HCT116 (cell line): Measurements from ENCODE around the gene TEX19.

Experiments used
- CEBPB ChIP-seq: IDR thresholded peaks from 2 replicates; pipeline ENCODE4 v1.6.1; 2012; ENCODE audit warnings: low read depth
- CTCF ChIP-seq, 3 experiments: fragments of 200-600 bp in 1 of 3; sonication (generic) in 1 of 3; IDR thresholded peaks in 2 of 3; conservative IDR thresholded peaks in 1 of 3; 2 replicates each; pipeline ENCODE4 v1.5.1; 2012 to 2017; ENCODE audit warnings: low read depth in 2 of 3, low read length in 2 of 3, antibody characterized with exemption in 1 of 3, borderline replicate concordance in 1 of 3, control low read depth in 1 of 3, mild to moderate bottlenecking in 1 of 3, mixed read lengths in 1 of 3, mixed run types in 1 of 3, moderate library complexity in 1 of 3; ENCODE audit not compliant: insufficient read depth in 1 of 3
- EGR1 ChIP-seq: IDR thresholded peaks from 2 replicates; pipeline ENCODE4 v1.6.1; 2012; ENCODE audit warnings: low read depth
- EZH2 ChIP-seq: fragments of 200-600 bp; sonication (generic); IDR thresholded peaks from 2 replicates; pipeline ENCODE4 v1.6.1; 2017; ENCODE audit warnings: antibody characterized with exemption, mixed run types
- JUND ChIP-seq: IDR thresholded peaks from 2 replicates; pipeline ENCODE4 v1.6.1; 2012
- MAX ChIP-seq: IDR thresholded peaks from 2 replicates; pipeline ENCODE4 v1.6.1; 2012
- POLR2A ChIP-seq: IDR thresholded peaks from 2 replicates; pipeline ENCODE4 v1.7.0; 2011; ENCODE audit warnings: borderline replicate concordance; ENCODE audit not compliant: insufficient read depth, insufficient read length; ENCODE audit errors: extremely low read depth
- POLR2AphosphoS5 ChIP-seq: IDR thresholded peaks from 2 replicates; pipeline ENCODE4 v1.6.1; 2011; ENCODE audit warnings: mild to moderate bottlenecking, low read depth, low read length, moderate library complexity
- RAD21 ChIP-seq: IDR thresholded peaks from 2 replicates; pipeline ENCODE4 v1.6.1; 2012; ENCODE audit warnings: low read depth, mild to moderate bottlenecking
- SRF ChIP-seq: IDR thresholded peaks from 2 replicates; pipeline ENCODE4 v1.6.1; 2012; ENCODE audit warnings: low read depth
- TCF7L2 ChIP-seq: IDR thresholded peaks from 2 replicates; pipeline ENCODE4 v1.7.0; 2011; ENCODE audit warnings: borderline replicate concordance, inconsistent platforms; ENCODE audit not compliant: insufficient read depth, insufficient read length; ENCODE audit errors: extremely low read depth

GRCh38 chr17:82382933-82383255 lies 23.8 kb downstream of the TEX19 start:
- TF ChIP-seq POLR2A = no peak
- no peak for TF ChIP-seq CTCF (IDR thresholded peaks at IDR 0.05 in 2 of 3, conservative IDR thresholded peaks at IDR 0.05 in 1 of 3; ENCODE audit: borderline replicate concordance in 1 of 3, insufficient read depth in 1 of 3, low read depth in 2 of 3, low read length in 2 of 3)
- TF ChIP-seq RAD21 = no peak
- TF ChIP-seq JUND = no peak
- no peak for TF ChIP-seq MAX
- TF ChIP-seq SRF = no peak
- no peak for TF ChIP-seq EZH2
- TF ChIP-seq EGR1 = no peak
- no peak for TF ChIP-seq CEBPB
- TF ChIP-seq POLR2AphosphoS5 = no peak
- TF ChIP-seq TCF7L2 = no peak
